Measurements from ENCODE around the gene TXLNB. TPM values are rescaled to one million over a fixed set of nuclear protein-coding genes. Genes with fewer than 3 reads are reported as not detected.

Gene TXLNB
- total RNA-seq, 1 experiment from 2014 or later: 0.07 TPM

- CTCF ChIA-PET: no interaction called here
Measured at GRCh38 chr6:139325686-139326085, 33.9 kb upstream of the TXLNB start.

GRCh38 chr6:139325125-139325524 lies 33.3 kb upstream of the TXLNB start:
- no peak overlapping the region for H3K4me3 Mint-ChIP-seq (ENCODE audit: low read depth, unreplicated experiment)
- no peaks in the 10 kb centered on the region for H3K9me3 Mint-ChIP-seq (ENCODE audit: low read depth, unreplicated experiment)
- no peak for DNase-seq
- no peaks in the 10 kb centered on the region for H3K4me1 Mint-ChIP-seq (ENCODE audit: low read depth, unreplicated experiment)
- intact Hi-C loops (cut with micrococcal nuclease; ENCODE audit: unreplicated experiment): no loop called here
- no peak for TF ChIP-seq CTCF (IDR thresholded peaks at IDR 0.05; ENCODE audit: unreplicated experiment)
- no TSS peak for BruUV-seq (replicated peaks)
- H3K27me3 Mint-ChIP-seq (ENCODE audit: unreplicated experiment): no peaks in the 10 kb centered on the region
- no peaks in the 10 kb centered on the region for H3K36me3 Mint-ChIP-seq (ENCODE audit: insufficient read depth, unreplicated experiment)
- CTCF ChIA-PET: no interaction called here
- H3K27ac Mint-ChIP-seq (ENCODE audit: unreplicated experiment): no peak overlapping the region

More at GRCh38 chr6:139325686-139326085, 33.9 kb upstream of the TXLNB start:
- Mint-ChIP-seq H3K4me1 (ENCODE audit: low read depth, unreplicated experiment) (no peaks in the 10 kb centered on the region), H3K4me3 (ENCODE audit: low read depth, unreplicated experiment) (no peak overlapping the region), H3K9me3 (ENCODE audit: low read depth, unreplicated experiment) (no peaks in the 10 kb centered on the region), H3K27me3 (ENCODE audit: unreplicated experiment) (no peaks in the 10 kb centered on the region), H3K27ac (ENCODE audit: unreplicated experiment) (no peak overlapping the region), H3K36me3 (ENCODE audit: insufficient read depth, unreplicated experiment) (no peaks in the 10 kb centered on the region)
- TF ChIP-seq CTCF (IDR thresholded peaks at IDR 0.05; ENCODE audit: unreplicated experiment): no peak
- DNase-seq: no peak
- no TSS peak for BruUV-seq (replicated peaks)
- intact Hi-C loops (cut with micrococcal nuclease; ENCODE audit: unreplicated experiment): no loop called here

GRCh38 chr6:139324301-139324555 lies 32.4 kb upstream of the TXLNB start:
- no peaks in the 10 kb centered on the region for H3K27me3 Mint-ChIP-seq (ENCODE audit: unreplicated experiment)
- intact Hi-C loops (cut with micrococcal nuclease; ENCODE audit: unreplicated experiment): no loop called here
- no peaks in the 10 kb centered on the region for H3K4me1 Mint-ChIP-seq (ENCODE audit: low read depth, unreplicated experiment)
- no TSS peak for BruUV-seq (replicated peaks)
- TF ChIP-seq CTCF (IDR thresholded peaks at IDR 0.05; ENCODE audit: unreplicated experiment): no peak
- H3K9me3 Mint-ChIP-seq (ENCODE audit: low read depth, unreplicated experiment): no peaks in the 10 kb centered on the region
- H3K36me3 Mint-ChIP-seq (ENCODE audit: insufficient read depth, unreplicated experiment): no peaks in the 10 kb centered on the region
- no peak overlapping the region for H3K27ac Mint-ChIP-seq (ENCODE audit: unreplicated experiment)
- no peak overlapping the region for H3K4me3 Mint-ChIP-seq (ENCODE audit: low read depth, unreplicated experiment)
- DNase-seq: no peak
- CTCF ChIA-PET: interaction anchor here (0.6 to 0.8 kb wide), 2 partner anchors 25 to 214 kb away, joined by 3 to 7 read pairs; no protein-coding TSS in a partner anchor

GRCh38 chr6:139323511-139324300 lies 31.9 kb upstream of the TXLNB start:
- BruUV-seq (replicated peaks): no TSS peak
- TF ChIP-seq CTCF (IDR thresholded peaks at IDR 0.05; ENCODE audit: unreplicated experiment): no peak
- H3K4me1 Mint-ChIP-seq (ENCODE audit: low read depth, unreplicated experiment): no peaks in the 10 kb centered on the region
- no peaks in the 10 kb centered on the region for H3K36me3 Mint-ChIP-seq (ENCODE audit: insufficient read depth, unreplicated experiment)
- intact Hi-C loops (cut with micrococcal nuclease; ENCODE audit: unreplicated experiment): no loop called here
- CTCF ChIA-PET: interaction anchor here (0.6 to 0.8 kb wide), 2 partner anchors 26 to 214 kb away, joined by 3 to 7 read pairs; no protein-coding TSS in a partner anchor
- no peaks in the 10 kb centered on the region for H3K27me3 Mint-ChIP-seq (ENCODE audit: unreplicated experiment)
- no peak overlapping the region for H3K27ac Mint-ChIP-seq (ENCODE audit: unreplicated experiment)
- no peaks in the 10 kb centered on the region for H3K9me3 Mint-ChIP-seq (ENCODE audit: low read depth, unreplicated experiment)
- H3K4me3 Mint-ChIP-seq (ENCODE audit: low read depth, unreplicated experiment): no peak overlapping the region
- no peak for DNase-seq
